Stimulated activated memory B cell treated with anti-CD40 and anti-IgM and Interleukin-4, amounts not matched to agents 10 μg/mL and 1 μg/mL and 100 μg/mL, for 72 hours (primary cell): Measurements from ENCODE around the gene LRRC3B.

Source experiments
- ATAC-seq: fragments of 150-1000 bp; cut with Tn5 transposase; 2 replicates; pipeline ENCODE4 v1.10.0; 2021
- H3K27ac Mint-ChIP-seq: one replicate; pipeline ENCODE4 v1.8.0; 2022; ENCODE audit warnings: mild to moderate bottlenecking, mixed read lengths
- H3K27me3 Mint-ChIP-seq: one replicate; pipeline ENCODE4 v1.8.0; 2022; ENCODE audit warnings: mixed read lengths
- H3K36me3 Mint-ChIP-seq: one replicate; pipeline ENCODE4 v1.8.0; 2022; ENCODE audit warnings: mixed read lengths
- H3K4me1 Mint-ChIP-seq: one replicate; pipeline ENCODE4 v1.8.0; 2022; ENCODE audit warnings: mixed read lengths
- H3K4me3 Mint-ChIP-seq: one replicate; pipeline ENCODE4 v1.8.0; 2022; ENCODE audit warnings: mild to moderate bottlenecking, moderate library complexity, mixed read lengths
- H3K9me3 Mint-ChIP-seq: one replicate; pipeline ENCODE4 v1.8.0; 2022; ENCODE audit warnings: mixed read lengths

LRRC3B gene

DNA sequence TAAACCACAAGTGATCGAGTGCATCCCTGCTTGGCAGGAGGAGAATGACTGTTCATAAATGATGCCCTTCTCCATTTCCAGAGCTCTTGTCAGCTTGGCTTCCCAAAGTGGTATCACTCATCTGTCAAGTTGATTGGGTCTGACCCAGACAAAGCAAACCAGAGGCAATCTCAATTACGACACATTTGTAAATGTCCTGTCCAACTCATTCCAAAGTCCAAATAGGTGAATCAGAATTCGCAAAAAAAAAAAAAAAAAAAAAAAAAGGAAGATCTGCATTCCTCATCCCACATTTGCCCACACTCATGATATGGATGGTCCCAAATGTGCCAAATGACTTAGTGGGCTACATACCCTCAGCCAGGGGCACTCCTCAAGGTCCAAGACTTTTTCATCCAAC is 91.9 kb downstream of the LRRC3B start:
- no peaks in the 10 kb centered on the region for H3K27me3 Mint-ChIP-seq
- H3K4me1 Mint-ChIP-seq = no peaks in the 10 kb centered on the region
- no peaks in the 10 kb centered on the region for H3K36me3 Mint-ChIP-seq
- no peaks in the 10 kb centered on the region for H3K9me3 Mint-ChIP-seq
- no peak overlapping the region for H3K27ac Mint-ChIP-seq
- H3K4me3 Mint-ChIP-seq = no peak overlapping the region
- no peak for ATAC-seq

DNA sequence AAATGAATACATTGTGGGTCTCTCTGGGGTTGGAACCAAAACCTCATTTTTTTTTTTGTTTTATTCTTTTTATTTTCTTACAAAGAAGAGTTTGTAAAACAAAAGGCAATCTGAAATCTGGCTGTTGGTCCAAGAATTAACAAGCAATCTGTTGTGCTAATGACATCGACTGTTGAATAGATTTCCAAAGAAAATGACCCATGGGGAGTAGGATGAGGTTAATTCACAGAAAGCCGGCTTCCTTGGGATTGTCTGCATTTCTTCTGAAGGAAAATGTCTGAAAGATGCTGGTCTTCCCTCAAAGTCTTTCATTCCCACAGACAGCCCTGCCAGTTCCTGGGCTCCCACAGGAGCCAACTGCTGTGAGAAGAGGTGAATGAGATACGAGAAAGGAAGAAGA is 92.9 kb downstream of the LRRC3B start:
- H3K4me1 Mint-ChIP-seq = no peaks in the 10 kb centered on the region
- ATAC-seq = no peak
- no peak overlapping the region for H3K27ac Mint-ChIP-seq
- H3K9me3 Mint-ChIP-seq = no peaks in the 10 kb centered on the region
- H3K27me3 Mint-ChIP-seq = no peaks in the 10 kb centered on the region
- H3K36me3 Mint-ChIP-seq = no peaks in the 10 kb centered on the region
- no peak overlapping the region for H3K4me3 Mint-ChIP-seq

DNA sequence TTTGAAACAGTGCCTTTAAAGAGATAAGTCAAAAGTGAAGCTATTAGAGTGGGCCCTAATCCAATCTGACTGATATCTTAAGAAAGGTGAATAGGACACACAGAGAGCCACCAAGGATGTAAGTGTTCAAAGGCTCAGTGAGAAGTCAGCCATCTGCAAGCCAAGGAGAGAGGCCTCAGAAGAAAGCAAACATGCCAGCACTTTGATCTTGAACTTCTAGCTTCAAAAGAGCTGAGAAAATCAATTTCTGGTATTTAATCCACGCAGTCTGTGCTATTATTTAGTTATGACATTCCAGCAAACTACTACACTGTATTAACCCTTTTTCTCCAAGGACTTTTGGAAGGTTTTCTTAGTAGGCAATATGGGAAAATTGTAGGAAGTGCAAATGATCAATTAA is 95.7 kb downstream of the LRRC3B start:
- H3K4me3 Mint-ChIP-seq = no peak overlapping the region
- ATAC-seq = no peak
- no peaks in the 10 kb centered on the region for H3K4me1 Mint-ChIP-seq
- H3K9me3 Mint-ChIP-seq = no peaks in the 10 kb centered on the region
- no peak overlapping the region for H3K27ac Mint-ChIP-seq
- no peaks in the 10 kb centered on the region for H3K36me3 Mint-ChIP-seq
- H3K27me3 Mint-ChIP-seq = no peaks in the 10 kb centered on the region

DNA sequence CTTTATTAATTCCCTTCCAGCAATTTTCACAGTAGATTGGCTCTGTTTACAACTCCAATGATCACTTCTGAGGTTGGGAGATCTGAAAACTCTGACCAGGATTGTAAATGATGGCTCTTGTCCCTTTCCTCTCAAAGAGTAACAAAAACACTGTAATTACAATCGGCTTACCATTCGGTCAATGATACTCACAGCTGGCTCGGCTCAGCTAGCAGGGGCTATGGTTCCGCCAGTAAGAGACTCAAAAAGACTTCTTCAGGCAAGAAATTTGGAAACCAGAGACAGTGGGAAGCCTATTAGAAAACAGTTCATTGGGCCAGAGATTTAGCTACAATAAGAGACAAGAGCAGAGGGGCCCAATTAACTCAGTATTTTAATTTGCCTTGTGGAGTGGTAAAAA is 96.6 kb downstream of the LRRC3B start:
- ATAC-seq = no peak
- Mint-ChIP-seq H3K9me3 (no peaks in the 10 kb centered on the region), H3K36me3 (no peaks in the 10 kb centered on the region), H3K27me3 (no peaks in the 10 kb centered on the region), H3K4me3 (no peak overlapping the region), H3K4me1 (no peaks in the 10 kb centered on the region), H3K27ac (no peak overlapping the region)

DNA sequence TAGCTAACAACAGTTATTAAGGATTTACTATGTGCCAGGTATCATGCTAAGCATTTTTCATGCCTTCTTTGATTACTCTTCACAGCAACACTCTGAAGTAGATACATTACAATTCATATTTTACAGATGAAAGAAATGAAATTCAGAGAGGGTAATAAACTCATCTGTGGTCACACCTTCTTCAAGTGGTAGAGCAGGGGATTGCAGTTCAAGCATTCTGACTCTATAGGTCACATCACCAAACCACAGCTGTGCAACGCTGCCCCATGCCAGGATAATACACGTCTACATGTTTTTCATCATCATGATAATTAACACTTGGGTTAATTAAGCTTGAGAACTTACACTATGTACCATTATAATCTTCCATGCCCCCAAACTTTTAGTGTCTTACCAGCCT is 98.5 kb downstream of the LRRC3B start:
- ATAC-seq = no peak
- Mint-ChIP-seq H3K4me1 (no peaks in the 10 kb centered on the region), H3K27ac (no peak overlapping the region), H3K36me3 (no peaks in the 10 kb centered on the region), H3K4me3 (no peak overlapping the region), H3K9me3 (no peaks in the 10 kb centered on the region), H3K27me3 (no peaks in the 10 kb centered on the region)

DNA sequence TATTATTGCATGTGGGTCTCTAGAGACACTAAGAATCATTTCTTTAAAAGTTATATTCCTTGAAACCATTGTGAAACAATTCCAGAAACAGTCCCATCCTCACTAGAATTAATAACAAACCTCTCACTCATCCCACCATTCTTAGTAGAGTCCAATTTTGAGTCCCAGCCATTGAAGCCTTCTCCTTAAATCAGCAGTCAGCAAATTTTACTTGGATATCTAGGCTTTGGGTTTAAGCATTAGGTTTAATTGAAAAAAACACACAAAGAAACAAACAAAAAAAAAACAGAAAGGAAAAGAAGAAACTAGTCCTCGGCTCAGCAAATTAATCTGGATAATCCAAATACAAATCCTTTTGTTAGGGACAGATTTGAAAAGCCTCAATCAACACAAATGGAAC is 109.3 kb downstream of the LRRC3B start:
- Mint-ChIP-seq H3K36me3 (no peaks in the 10 kb centered on the region), H3K9me3 (peaks cover 7% of the 10 kb centered on the region)
- ATAC-seq = no peak

DNA sequence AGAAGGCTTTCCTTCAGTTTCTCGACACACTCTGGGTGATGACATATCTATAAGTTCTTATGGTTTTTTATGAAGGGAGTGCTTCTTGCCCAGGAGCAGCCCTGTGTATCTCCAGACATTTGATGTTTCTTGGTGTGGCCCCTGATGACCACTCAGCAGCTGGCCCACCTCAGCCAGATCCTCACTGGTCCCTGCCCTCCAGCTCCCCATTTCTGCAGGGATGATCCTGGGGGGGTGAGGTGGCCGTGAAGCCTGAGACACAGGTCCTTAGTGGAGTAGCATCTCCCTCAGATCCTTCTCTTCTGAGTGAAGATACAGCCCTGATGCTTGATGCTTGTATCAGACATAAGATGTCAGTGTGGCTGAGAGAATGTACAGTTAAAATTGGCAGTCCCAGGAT is 127.7 kb downstream of the LRRC3B start:
- H3K36me3 Mint-ChIP-seq = no peaks in the 10 kb centered on the region
- H3K27ac Mint-ChIP-seq = no peak overlapping the region
- ATAC-seq = peak; percentile 27
- H3K4me3 Mint-ChIP-seq = no peak overlapping the region
- peaks cover 6% of the 10 kb centered on the region for H3K9me3 Mint-ChIP-seq
- H3K27me3 Mint-ChIP-seq = no peaks in the 10 kb centered on the region
- H3K4me1 Mint-ChIP-seq = no peaks in the 10 kb centered on the region

More for the DNA sequence above, 109.3 kb downstream of the LRRC3B start:
- no peaks in the 10 kb centered on the region for H3K4me1 Mint-ChIP-seq
- no peak overlapping the region for H3K27ac Mint-ChIP-seq
- H3K4me3 Mint-ChIP-seq = no peak overlapping the region
- no peaks in the 10 kb centered on the region for H3K27me3 Mint-ChIP-seq

DNA sequence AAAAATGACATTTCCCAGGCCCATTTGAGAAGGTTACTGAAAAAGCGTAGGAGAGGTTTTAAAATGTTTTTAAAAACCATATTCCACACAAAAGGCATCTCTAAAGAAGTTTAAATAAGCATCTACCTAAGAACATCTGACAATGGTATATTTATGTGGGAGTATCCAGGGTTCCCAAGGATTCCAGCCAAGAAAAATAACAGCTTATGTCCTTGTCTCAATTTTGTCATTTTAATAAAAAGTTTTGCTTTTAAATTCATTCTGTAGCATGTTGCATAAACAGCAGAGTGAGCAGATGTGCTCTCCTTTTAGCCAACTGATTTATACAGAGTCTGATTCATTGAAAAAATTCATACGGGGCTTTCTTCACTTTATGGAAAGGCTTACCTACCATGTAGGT is 129.9 kb downstream of the LRRC3B start:
- Mint-ChIP-seq H3K9me3 (peaks cover 6% of the 10 kb centered on the region), H3K27ac (no peak overlapping the region), H3K27me3 (no peaks in the 10 kb centered on the region), H3K4me3 (no peak overlapping the region), H3K4me1 (no peaks in the 10 kb centered on the region), H3K36me3 (no peaks in the 10 kb centered on the region)
- no peak for ATAC-seq

DNA sequence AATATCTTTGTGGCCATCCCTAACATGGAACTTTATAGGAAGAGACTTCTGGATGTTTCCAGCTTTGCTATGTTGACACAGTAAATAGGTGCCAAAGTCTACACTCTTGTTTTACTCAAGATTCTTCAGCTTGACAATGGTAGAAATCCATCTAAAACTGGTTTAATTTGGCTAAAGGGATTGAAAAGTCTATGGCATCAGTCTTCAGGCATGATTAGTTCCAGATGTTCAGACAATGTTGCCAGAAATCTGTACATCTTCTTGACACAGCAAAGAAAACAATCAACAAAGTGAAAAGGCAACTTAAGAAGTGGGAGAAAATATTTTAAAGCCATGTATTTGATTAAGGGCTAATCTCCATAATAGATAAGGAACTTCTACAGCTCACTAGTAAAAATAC is 130.5 kb downstream of the LRRC3B start:
- Mint-ChIP-seq H3K4me1 (no peaks in the 10 kb centered on the region), H3K9me3 (peaks cover 6% of the 10 kb centered on the region), H3K36me3 (no peaks in the 10 kb centered on the region), H3K4me3 (no peak overlapping the region), H3K27me3 (no peaks in the 10 kb centered on the region), H3K27ac (no peak overlapping the region)
- ATAC-seq = no peak

DNA sequence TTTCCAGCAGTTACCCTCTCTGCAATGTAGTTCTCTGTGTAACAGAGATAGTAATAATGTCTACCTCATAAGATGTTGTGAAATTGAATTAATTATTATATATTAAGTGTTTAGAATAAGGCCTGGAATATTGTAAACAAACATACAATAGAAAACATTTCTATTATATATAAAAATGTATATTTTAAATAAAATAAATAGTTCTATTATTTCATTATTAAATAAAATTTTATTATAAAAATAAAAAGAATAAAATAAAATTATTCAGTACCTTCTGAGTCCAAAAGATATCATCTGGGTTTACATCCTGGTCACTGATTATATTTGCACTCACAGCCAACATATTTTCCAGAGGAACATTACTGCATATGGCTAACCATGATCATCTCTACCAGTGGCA is 135.4 kb downstream of the LRRC3B start:
- no peak overlapping the region for H3K4me3 Mint-ChIP-seq
- ATAC-seq = no peak
- no peak overlapping the region for H3K27ac Mint-ChIP-seq
- H3K9me3 Mint-ChIP-seq = peaks cover 2% of the 10 kb centered on the region
- H3K36me3 Mint-ChIP-seq = no peaks in the 10 kb centered on the region
- H3K4me1 Mint-ChIP-seq = no peaks in the 10 kb centered on the region
- no peaks in the 10 kb centered on the region for H3K27me3 Mint-ChIP-seq
